BE2C (cell line): Measurements from ENCODE around the gene NLRP2B.

Experiments used
- DNase-seq: peaks from one replicate; pipeline ENCODE4 v3.0.0-alpha.2; 2020
- H3K27me3 ChIP-seq: fragments of 250-450 bp; sonication (Bioruptor Pico); 2 replicates; pipeline ENCODE4 v1.5.1; 2020; ENCODE audit warnings: mild to moderate bottlenecking
- H3K36me3 ChIP-seq: fragments of 250-450 bp; sonication (Bioruptor Pico); 2 replicates; pipeline ENCODE4 v1.5.1; 2020; ENCODE audit warnings: mild to moderate bottlenecking
- H3K4me1 ChIP-seq: fragments of 250-450 bp; sonication (Bioruptor Pico); 2 replicates; pipeline ENCODE4 v1.5.1; 2020
- H3K4me3 ChIP-seq: 2 replicates; pipeline ENCODE4 v1.5.1; 2011; ENCODE audit warnings: low read depth, low read length
- H3K9me3 ChIP-seq: fragments of 250-450 bp; sonication (Bioruptor Pico); 2 replicates; pipeline ENCODE4 v1.5.1; 2020
- TF ChIP-seq, protein P1 (sequence below): IDR thresholded peaks from 2 replicates; pipeline ENCODE4 v1.5.1; 2012; ENCODE audit warnings: mild to moderate bottlenecking, low read depth, low read length

NLRP2B gene

DNA sequence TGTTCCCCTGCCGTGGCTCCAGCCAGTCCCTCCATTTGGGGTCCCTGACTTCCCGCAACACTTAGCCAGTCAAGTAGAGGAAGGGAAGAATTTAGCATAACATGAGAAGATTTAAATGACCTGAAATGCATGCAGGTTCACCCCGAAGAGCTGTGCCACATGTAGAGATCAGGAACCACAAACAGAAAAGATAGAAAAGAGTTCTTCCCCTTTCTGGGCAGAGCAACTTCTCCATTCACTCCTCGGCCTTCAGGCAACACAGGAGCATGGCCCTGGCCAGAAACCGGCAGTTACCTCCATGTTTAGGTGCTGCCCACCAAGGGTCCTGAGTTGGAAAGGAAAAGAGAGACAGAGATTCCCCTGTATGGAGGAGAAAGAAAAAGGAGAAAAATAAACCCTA, 5.2 kb downstream of the NLRP2B start:
- H3K36me3 ChIP-seq: no peaks in the 10 kb centered on the region
- TF ChIP-seq, protein P1, sequence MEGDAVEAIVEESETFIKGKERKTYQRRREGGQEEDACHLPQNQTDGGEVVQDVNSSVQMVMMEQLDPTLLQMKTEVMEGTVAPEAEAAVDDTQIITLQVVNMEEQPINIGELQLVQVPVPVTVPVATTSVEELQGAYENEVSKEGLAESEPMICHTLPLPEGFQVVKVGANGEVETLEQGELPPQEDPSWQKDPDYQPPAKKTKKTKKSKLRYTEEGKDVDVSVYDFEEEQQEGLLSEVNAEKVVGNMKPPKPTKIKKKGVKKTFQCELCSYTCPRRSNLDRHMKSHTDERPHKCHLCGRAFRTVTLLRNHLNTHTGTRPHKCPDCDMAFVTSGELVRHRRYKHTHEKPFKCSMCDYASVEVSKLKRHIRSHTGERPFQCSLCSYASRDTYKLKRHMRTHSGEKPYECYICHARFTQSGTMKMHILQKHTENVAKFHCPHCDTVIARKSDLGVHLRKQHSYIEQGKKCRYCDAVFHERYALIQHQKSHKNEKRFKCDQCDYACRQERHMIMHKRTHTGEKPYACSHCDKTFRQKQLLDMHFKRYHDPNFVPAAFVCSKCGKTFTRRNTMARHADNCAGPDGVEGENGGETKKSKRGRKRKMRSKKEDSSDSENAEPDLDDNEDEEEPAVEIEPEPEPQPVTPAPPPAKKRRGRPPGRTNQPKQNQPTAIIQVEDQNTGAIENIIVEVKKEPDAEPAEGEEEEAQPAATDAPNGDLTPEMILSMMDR: no peak
- no peaks in the 10 kb centered on the region for H3K4me1 ChIP-seq
- H3K27me3 ChIP-seq: no peaks in the 10 kb centered on the region
- no peaks in the 10 kb centered on the region for H3K9me3 ChIP-seq
- H3K4me3 ChIP-seq: no peak overlapping the region
- DNase-seq: no peak

DNA sequence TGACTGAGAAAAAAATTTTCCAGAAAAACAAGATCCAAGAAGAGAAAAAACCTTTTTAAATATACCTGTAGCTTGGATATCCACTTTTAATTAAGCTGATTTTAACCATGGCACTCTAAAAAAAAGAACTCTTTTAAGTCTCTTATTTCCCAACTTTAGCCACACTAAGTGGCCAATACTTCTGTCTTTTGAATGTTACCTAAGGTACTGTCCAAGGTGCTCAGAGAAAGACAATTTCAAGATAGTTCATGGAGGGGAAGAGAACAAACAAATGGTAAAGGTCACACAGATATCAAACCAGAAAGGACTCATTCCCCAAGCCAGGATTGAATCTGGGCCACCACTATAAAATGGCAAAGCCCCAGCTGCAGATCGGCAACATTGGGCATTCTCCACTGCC, 10.1 kb downstream of the NLRP2B start:
- Histone ChIP-seq H3K4me3 (no peak overlapping the region), H3K4me1 (no peaks in the 10 kb centered on the region), H3K27me3 (no peaks in the 10 kb centered on the region), H3K9me3 (no peaks in the 10 kb centered on the region), H3K36me3 (no peaks in the 10 kb centered on the region)
- TF ChIP-seq, protein P1: no peak
- no peak for DNase-seq

GRCh38 chrX:57667010-57667409, 13.1 kb downstream of the NLRP2B start:
- no peak for DNase-seq
- Histone ChIP-seq H3K4me1 (no peaks in the 10 kb centered on the region), H3K4me3 (no peak overlapping the region), H3K36me3 (no peaks in the 10 kb centered on the region), H3K27me3 (no peaks in the 10 kb centered on the region), H3K9me3 (no peaks in the 10 kb centered on the region)
- TF ChIP-seq, protein P1: no peak

DNA sequence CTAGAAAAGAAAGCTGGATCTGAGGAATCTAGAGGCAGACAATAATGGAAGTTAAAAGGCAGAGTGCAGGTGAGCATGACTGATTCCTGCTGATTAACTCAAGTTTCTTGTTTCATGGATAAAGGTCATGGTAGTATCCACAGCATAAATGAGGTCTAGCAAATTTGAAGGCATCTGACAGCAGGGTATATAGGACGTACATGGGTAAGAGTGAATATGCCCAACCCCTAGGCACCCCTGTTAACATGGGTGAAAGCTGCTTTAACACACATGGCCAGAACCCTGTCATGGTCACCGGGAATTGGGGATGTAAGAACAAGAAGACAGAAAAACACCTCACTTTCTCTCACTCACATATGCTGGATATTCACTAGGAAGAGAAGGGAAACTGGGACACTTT, 25.0 kb downstream of the NLRP2B start:
- no peaks in the 10 kb centered on the region for H3K36me3 ChIP-seq
- TF ChIP-seq, protein P1: no peak
- H3K9me3 ChIP-seq: no peaks in the 10 kb centered on the region
- H3K27me3 ChIP-seq: no peaks in the 10 kb centered on the region
- H3K4me1 ChIP-seq: no peaks in the 10 kb centered on the region
- no peak for DNase-seq
- no peak overlapping the region for H3K4me3 ChIP-seq

DNA sequence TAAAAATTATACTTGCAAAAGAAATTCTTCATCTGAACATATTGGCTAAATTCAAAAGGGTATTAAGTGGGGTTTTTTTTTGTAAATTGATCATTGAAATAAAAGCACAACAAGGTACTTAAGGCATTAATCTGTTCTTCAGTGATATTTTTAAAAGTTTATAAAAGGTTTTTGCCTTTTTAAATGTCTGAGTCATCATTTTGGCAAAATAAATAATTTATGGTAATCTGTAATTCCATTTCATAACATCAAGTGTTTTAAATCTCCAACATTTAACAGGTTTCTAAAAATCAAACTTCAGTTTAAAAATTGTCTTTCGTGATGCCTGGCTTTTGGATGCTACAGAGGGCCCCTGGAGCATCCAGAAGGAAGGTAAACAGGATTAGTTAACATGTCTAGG, 27.4 kb downstream of the NLRP2B start:
- H3K27me3 ChIP-seq: no peaks in the 10 kb centered on the region

DNA sequence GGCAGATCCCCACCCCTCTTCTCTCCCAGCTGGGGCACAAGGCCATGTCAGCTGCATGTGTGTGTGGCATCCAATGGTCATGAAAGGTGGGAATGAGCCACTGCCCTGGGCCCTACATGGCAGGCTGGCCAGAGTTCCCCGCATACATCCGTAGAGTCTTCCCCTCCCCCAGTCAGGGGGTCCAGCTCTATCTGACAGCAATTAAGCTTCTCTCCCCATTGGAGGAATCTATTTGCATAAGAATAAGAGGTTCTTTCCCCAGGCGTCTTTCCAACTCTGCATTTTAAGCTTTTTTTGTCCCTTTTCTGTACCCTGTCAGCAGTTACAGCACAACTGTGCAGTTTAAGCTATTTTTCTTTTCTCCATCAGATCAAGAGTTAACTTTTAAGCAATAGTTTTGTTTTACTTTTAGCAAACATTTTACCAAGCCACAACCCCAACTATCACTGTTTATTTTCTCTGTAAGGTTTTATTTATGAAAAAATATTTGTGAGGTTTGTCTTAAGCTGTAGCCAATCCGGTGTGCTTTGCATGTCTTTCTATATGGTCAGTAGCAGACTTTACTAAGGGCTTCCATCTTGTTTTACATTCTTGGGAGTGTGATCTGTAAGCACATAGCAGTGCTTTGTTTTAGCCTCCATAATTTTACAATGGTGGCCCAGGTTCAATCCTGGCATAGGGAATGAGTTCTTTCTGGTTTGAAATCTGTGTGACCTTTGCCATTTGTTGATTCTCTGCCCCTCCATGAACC, 28.7 kb downstream of the NLRP2B start:
- H3K36me3 ChIP-seq: no peaks in the 10 kb centered on the region
- H3K4me3 ChIP-seq: no peak overlapping the region
- no peak for DNase-seq
- no peaks in the 10 kb centered on the region for H3K27me3 ChIP-seq
- no peaks in the 10 kb centered on the region for H3K4me1 ChIP-seq
- TF ChIP-seq, protein P1: no peak
- no peaks in the 10 kb centered on the region for H3K9me3 ChIP-seq

More for the DNA sequence above, 27.4 kb downstream of the NLRP2B start:
- TF ChIP-seq, protein P1: no peak
- Histone ChIP-seq H3K9me3 (no peaks in the 10 kb centered on the region), H3K4me3 (no peak overlapping the region), H3K4me1 (no peaks in the 10 kb centered on the region), H3K36me3 (no peaks in the 10 kb centered on the region)
- no peak for DNase-seq
